Neural progenitor cell (in vitro differentiated cells): ENCODE data around the gene GNA15. TPM values are rescaled to one million over a fixed set of nuclear protein-coding genes. Genes with fewer than 3 reads are reported as not detected.

ENCODE experiments used
- DNase-seq: peaks from one replicate; pipeline ENCODE4 v3.0.0-alpha.2; 2016; ENCODE audit warnings: low spot score
- H2AFZ ChIP-seq: fragments of 200-600 bp; sonication (generic); replicated peaks from 2 replicates; pipeline ENCODE4 v1.6.1; 2016; ENCODE audit warnings: antibody characterized with exemption
- H3F3A ChIP-seq: fragments of 200-600 bp; sonication (generic); 2 replicates; pipeline ENCODE4 v1.6.1; 2016; ENCODE audit warnings: antibody characterized with exemption, low read depth
- H3K27ac ChIP-seq: fragments of 200-600 bp; sonication (generic); 2 replicates; pipeline ENCODE4 v1.5.1; 2016; ENCODE audit warnings: mild to moderate bottlenecking
- H3K27me3 ChIP-seq: fragments of 200-600 bp; sonication (generic); 2 replicates; pipeline ENCODE4 v1.6.1; 2016; ENCODE audit warnings: mild to moderate bottlenecking, moderate library complexity
- H3K36me3 ChIP-seq: fragments of 200-600 bp; sonication (generic); 2 replicates; pipeline ENCODE4 v1.5.1; 2016
- H3K4me1 ChIP-seq: fragments of 200-600 bp; sonication (generic); 2 replicates; pipeline ENCODE4 v1.6.1; 2016; ENCODE audit warnings: mixed run types
- H3K4me2 ChIP-seq: fragments of 200-600 bp; sonication (generic); 2 replicates; pipeline ENCODE4 v1.6.1; 2016
- H3K4me3 ChIP-seq: fragments of 200-600 bp; sonication (generic); 2 replicates; pipeline ENCODE4 v1.5.1; 2016
- H3K79me2 ChIP-seq: fragments of 200-600 bp; sonication (generic); 2 replicates; pipeline ENCODE4 v1.6.1; 2016; ENCODE audit warnings: low read depth
- H3K9ac ChIP-seq: fragments of 200-600 bp; sonication (generic); 2 replicates; pipeline ENCODE4 v1.6.1; 2016
- H3K9me3 ChIP-seq: fragments of 200-600 bp; sonication (generic); 2 replicates; pipeline ENCODE4 v1.5.1; 2016; ENCODE audit warnings: low read depth
- H4K20me1 ChIP-seq: fragments of 200-600 bp; sonication (generic); 2 replicates; pipeline ENCODE4 v1.6.1; 2016; ENCODE audit warnings: low read depth
- H3K27ac Mint-ChIP-seq: 3 replicates; pipeline ENCODE4 v1.8.0; 2021; ENCODE audit warnings: mixed read lengths
- H3K27me3 Mint-ChIP-seq: 2 replicates; pipeline ENCODE4 v1.8.0; 2022; ENCODE audit warnings: low read depth, mild to moderate bottlenecking, inconsistent platforms, moderate library complexity, mixed read lengths; ENCODE audit not compliant: insufficient read depth
- H3K36me3 Mint-ChIP-seq: 3 replicates; pipeline ENCODE4 v1.8.0; 2021; ENCODE audit warnings: mixed read lengths
- H3K4me1 Mint-ChIP-seq: 3 replicates; pipeline ENCODE4 v1.8.0; 2021; ENCODE audit warnings: mixed read lengths
- H3K4me3 Mint-ChIP-seq: 3 replicates; pipeline ENCODE4 v1.8.0; 2021; ENCODE audit warnings: mild to moderate bottlenecking, moderate library complexity, mixed read lengths
- H3K9me3 Mint-ChIP-seq: 3 replicates; pipeline ENCODE4 v1.8.0; 2020; ENCODE audit warnings: mixed read lengths
- EZH2 ChIP-seq: fragments of 200-600 bp; sonication (generic); IDR thresholded peaks from 2 replicates; pipeline ENCODE4 v1.6.1; 2017; ENCODE audit warnings: antibody characterized with exemption, mild to moderate bottlenecking, moderate library complexity
- EZH2phosphoT487 ChIP-seq: fragments of 200-600 bp; sonication (generic); IDR thresholded peaks from 2 replicates; pipeline ENCODE4 v1.6.1; 2017; ENCODE audit warnings: antibody characterized with exemption
- total RNA-seq: library from RNA; depleted of rRNA; stranded (reverse); fragments of >200 nt; gene quantifications from 2 replicates; pipeline ENCODE4 v1.2.3, GENCODE V29; 2015; ENCODE audit warnings: low replicate concordance
- TF ChIP-seq, protein P1 (sequence below): fragments of 200-600 bp; sonication (generic); IDR thresholded peaks from 2 replicates; pipeline ENCODE4 v1.5.1; 2017; ENCODE audit warnings: antibody characterized with exemption, mild to moderate bottlenecking

Gene GNA15
- total RNA-seq, 1 donor from 2014 or later: not detected

DNA sequence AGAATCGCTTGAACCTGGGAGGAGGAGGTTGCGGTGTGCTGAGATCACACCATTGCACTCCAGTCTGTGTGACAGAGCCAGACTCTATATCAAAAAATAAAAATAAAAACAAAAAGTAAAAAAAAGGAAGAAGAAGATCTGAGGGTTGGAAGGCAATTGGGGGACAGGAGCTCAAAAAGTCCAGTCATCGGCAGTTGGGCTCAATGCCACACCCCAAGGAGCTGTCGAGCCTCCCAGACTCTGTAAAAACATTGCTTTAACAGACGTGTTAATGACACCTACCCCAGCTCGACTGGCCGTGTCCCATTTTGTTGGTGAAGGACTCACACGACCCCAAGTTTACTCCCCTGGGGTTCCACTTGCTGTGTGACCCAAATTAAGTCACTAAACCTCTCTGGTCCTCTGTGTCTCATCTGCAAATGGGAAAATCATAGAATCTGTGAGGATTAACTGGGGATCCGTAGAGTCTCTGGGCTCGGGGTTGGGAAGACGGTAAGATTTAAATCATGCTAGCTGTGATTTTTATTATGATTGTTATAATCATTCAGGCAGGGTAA lies 7.0 kb downstream of the GNA15 start:
- Histone ChIP-seq H3K79me2 (no peaks in the 10 kb centered on the region), H3K9me3 (no peaks in the 10 kb centered on the region), H3K4me1 (no peaks in the 10 kb centered on the region), H3K4me2 (no peak overlapping the region), H3K9ac (no peak overlapping the region), H3K36me3 (no peaks in the 10 kb centered on the region), H3K27me3 (no peaks in the 10 kb centered on the region), H3F3A (no peaks in the 10 kb centered on the region), H4K20me1 (no peaks in the 10 kb centered on the region), H3K27ac (no peak overlapping the region), H3K4me3 (no peak overlapping the region), H2AFZ (no peak overlapping the region)
- Mint-ChIP-seq H3K4me3 (no peak overlapping the region), H3K27ac (no peak overlapping the region), H3K4me1 (no peaks in the 10 kb centered on the region), H3K9me3 (no peaks in the 10 kb centered on the region), H3K36me3 (no peaks in the 10 kb centered on the region), H3K27me3 (peaks cover 9% of the 10 kb centered on the region)
- DNase-seq: no peak
- TF ChIP-seq EZH2phosphoT487 (no peak), EZH2 (no peak)
- TF ChIP-seq, protein P1, sequence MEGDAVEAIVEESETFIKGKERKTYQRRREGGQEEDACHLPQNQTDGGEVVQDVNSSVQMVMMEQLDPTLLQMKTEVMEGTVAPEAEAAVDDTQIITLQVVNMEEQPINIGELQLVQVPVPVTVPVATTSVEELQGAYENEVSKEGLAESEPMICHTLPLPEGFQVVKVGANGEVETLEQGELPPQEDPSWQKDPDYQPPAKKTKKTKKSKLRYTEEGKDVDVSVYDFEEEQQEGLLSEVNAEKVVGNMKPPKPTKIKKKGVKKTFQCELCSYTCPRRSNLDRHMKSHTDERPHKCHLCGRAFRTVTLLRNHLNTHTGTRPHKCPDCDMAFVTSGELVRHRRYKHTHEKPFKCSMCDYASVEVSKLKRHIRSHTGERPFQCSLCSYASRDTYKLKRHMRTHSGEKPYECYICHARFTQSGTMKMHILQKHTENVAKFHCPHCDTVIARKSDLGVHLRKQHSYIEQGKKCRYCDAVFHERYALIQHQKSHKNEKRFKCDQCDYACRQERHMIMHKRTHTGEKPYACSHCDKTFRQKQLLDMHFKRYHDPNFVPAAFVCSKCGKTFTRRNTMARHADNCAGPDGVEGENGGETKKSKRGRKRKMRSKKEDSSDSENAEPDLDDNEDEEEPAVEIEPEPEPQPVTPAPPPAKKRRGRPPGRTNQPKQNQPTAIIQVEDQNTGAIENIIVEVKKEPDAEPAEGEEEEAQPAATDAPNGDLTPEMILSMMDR: no peak

DNA sequence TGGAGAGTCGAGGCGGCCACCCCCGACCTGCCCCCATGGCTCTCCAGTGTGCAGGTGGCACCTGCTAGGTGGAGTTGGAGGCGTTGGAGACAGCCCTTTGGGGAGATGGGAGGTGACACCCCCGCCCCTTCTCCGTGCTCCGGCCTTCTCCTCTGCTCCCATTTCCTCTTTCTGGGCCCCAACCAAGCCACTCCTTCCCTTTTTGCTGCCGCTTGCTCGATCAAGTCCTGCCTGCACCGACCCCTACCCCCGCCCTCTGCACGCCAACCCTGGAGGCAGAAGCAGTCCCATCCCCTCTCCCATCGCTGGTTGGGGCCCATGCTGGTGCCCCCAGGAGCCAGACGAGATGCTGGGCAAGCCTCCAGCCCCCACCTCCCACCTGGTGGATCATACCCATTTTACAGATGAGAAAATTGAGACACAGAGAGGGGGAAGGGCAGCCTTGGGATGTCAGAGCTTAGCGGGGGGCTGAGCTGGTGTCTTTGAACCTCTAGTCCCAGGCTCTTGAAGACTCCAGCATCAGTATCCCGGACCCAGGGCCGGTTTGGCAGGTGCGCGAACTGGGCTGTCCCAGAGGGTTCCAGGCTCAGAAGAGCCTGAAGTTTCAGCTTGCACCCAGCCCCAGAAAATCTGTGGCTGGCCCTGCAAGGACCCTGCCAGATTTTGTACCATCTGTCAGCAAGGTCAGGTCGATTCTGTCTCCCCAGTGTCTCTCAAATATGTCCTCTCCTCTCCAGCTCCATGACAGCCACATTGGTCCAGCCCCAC lies 10.3 kb downstream of the GNA15 start:
- TF ChIP-seq EZH2 (no peak), EZH2phosphoT487 (no peak)
- TF ChIP-seq, protein P1: no peak
- H3K4me3 Mint-ChIP-seq: no peak overlapping the region
- H3K9me3 Mint-ChIP-seq: no peaks in the 10 kb centered on the region
- no peaks in the 10 kb centered on the region for H3K79me2 ChIP-seq
- no peaks in the 10 kb centered on the region for H3K36me3 Mint-ChIP-seq
- H3K9ac ChIP-seq: no peak overlapping the region
- no peaks in the 10 kb centered on the region for H3K9me3 ChIP-seq
- H3K4me3 ChIP-seq: no peak overlapping the region
- no peak overlapping the region for H3K27ac Mint-ChIP-seq
- H3K4me1 Mint-ChIP-seq: peaks cover 11% of the 10 kb centered on the region
- peaks cover 3% of the 10 kb centered on the region for H3K4me1 ChIP-seq
- peak; percentile 1 for DNase-seq
- no peaks in the 10 kb centered on the region for H3K36me3 ChIP-seq
- no peaks in the 10 kb centered on the region for H3K27me3 ChIP-seq
- no peaks in the 10 kb centered on the region for H4K20me1 ChIP-seq
- no peak overlapping the region for H3K4me2 ChIP-seq
- no peak overlapping the region for H3K27ac ChIP-seq
- H3K27me3 Mint-ChIP-seq: peaks cover 12% of the 10 kb centered on the region
- H2AFZ ChIP-seq: no peak overlapping the region
- no peaks in the 10 kb centered on the region for H3F3A ChIP-seq

DNA sequence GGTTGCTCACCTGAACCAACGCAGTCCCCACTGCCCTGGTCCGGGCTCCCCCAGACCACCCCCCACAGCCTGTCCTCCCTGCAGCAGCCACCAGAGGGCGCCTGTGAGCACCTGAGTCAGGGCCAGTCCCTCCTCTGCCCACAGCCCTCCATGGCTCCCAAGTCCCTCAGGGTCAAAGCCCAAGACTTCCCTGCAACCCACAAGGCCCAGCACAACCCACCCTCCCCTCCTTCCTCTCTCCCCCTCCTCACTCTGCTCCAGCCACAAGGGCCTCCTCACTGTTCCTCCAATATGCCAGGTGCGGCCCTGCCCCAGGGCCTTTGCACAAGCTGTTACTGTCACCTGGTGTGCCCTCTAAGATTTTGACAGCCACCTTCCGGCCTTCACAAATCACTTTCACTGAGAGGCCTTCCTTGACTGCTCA lies 10.9 kb downstream of the GNA15 start:
- Histone ChIP-seq H3K36me3 (no peaks in the 10 kb centered on the region), H3K27me3 (no peaks in the 10 kb centered on the region), H3F3A (no peaks in the 10 kb centered on the region), H3K4me1 (peaks cover 3% of the 10 kb centered on the region), H4K20me1 (no peaks in the 10 kb centered on the region), H3K9me3 (no peaks in the 10 kb centered on the region), H3K9ac (no peak overlapping the region), H3K27ac (no peak overlapping the region), H3K79me2 (no peaks in the 10 kb centered on the region), H2AFZ (no peak overlapping the region), H3K4me2 (no peak overlapping the region), H3K4me3 (no peak overlapping the region)
- TF ChIP-seq EZH2: no peak
- TF ChIP-seq, protein P1: peak; percentile 62
- no peaks in the 10 kb centered on the region for H3K9me3 Mint-ChIP-seq
- H3K4me1 Mint-ChIP-seq: peaks cover 11% of the 10 kb centered on the region
- H3K4me3 Mint-ChIP-seq: peak overlapping the region; percentile 21
- H3K36me3 Mint-ChIP-seq: no peaks in the 10 kb centered on the region
- H3K27ac Mint-ChIP-seq: no peak overlapping the region
- peak; percentile 27 for DNase-seq
- H3K27me3 Mint-ChIP-seq: peaks cover 12% of the 10 kb centered on the region
